ENCODE measurements around the gene MID1. TPM values are rescaled to one million over a fixed set of nuclear protein-coding genes. Genes with fewer than 3 reads are reported as not detected.

Gene MID1
- total RNA-seq, 1 donor from 2014 or later, result 13.9 TPM

DNA sequence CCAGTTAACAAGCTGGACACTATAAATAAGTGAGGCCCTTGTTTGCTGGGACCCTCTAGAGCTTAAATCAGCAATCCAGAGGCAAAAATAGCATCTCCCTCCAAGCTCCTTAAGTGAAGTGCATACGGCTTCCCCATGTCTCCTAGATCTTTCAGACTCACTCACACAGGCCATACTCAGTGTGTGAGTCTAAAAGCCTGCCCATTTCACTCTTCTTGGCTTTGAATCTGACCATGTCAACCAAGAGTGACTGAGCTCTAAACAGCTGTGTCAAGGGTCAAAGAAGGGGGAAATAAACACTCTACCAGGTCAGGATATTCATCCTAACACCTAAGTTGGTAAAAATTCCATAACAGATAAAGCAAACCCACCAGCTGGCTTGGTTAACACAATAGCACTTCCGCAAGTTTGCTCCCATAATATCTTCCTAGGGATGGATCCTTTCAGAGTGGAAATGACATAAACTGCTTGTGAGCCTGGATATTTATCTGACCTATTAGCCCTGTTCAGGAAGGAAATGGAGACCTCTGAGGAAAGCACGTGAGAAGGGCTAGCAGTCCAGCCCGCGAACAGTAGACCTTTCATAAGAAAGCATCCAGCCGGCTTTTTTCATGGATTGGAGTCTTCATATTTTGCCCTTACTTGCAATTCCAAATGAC lies 65.6 kb downstream of the MID1 start:
- no peak overlapping the region for H3K27ac Mint-ChIP-seq (ENCODE audit: unreplicated experiment)
- peaks cover 13% of the 10 kb centered on the region for H3K9me3 Mint-ChIP-seq (ENCODE audit: low read depth)
- no peak for DNase-seq (ENCODE audit: low spot score)
- no peaks in the 10 kb centered on the region for H3K36me3 Mint-ChIP-seq (ENCODE audit: low read depth)
- H3K4me1 Mint-ChIP-seq (ENCODE audit: low read depth), result peaks cover under 1% of the 10 kb centered on the region
- H3K4me3 Mint-ChIP-seq (ENCODE audit: unreplicated experiment), result no peak overlapping the region
- TF ChIP-seq, protein P1, sequence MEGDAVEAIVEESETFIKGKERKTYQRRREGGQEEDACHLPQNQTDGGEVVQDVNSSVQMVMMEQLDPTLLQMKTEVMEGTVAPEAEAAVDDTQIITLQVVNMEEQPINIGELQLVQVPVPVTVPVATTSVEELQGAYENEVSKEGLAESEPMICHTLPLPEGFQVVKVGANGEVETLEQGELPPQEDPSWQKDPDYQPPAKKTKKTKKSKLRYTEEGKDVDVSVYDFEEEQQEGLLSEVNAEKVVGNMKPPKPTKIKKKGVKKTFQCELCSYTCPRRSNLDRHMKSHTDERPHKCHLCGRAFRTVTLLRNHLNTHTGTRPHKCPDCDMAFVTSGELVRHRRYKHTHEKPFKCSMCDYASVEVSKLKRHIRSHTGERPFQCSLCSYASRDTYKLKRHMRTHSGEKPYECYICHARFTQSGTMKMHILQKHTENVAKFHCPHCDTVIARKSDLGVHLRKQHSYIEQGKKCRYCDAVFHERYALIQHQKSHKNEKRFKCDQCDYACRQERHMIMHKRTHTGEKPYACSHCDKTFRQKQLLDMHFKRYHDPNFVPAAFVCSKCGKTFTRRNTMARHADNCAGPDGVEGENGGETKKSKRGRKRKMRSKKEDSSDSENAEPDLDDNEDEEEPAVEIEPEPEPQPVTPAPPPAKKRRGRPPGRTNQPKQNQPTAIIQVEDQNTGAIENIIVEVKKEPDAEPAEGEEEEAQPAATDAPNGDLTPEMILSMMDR (IDR thresholded peaks at IDR 0.05), result no peak
- no peaks in the 10 kb centered on the region for H3K27me3 Mint-ChIP-seq (ENCODE audit: low read depth)

DNA sequence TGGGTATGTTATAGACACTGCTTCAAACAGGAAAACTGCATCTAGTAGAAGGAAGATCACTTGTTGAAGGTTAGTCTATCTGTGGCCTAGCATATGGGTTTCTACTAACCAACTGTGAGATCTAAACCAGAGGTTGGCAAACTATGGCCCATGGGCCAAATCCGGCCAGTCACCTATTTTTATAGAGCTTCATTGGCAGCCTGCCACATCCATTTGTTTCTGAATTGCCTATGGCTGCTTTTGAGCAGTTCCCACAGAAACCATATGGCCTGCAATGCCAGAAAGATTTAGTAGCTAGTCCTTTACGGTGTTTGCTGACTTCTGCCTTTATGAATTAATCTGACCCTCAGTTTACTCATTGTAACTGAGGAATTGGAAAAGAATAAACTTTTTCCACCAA lies 71.1 kb downstream of the MID1 start:
- H3K36me3 Mint-ChIP-seq (ENCODE audit: low read depth), result no peaks in the 10 kb centered on the region
- peaks cover 3% of the 10 kb centered on the region for H3K4me1 Mint-ChIP-seq (ENCODE audit: low read depth)
- H3K9me3 Mint-ChIP-seq (ENCODE audit: low read depth), result peaks cover 8% of the 10 kb centered on the region
- TF ChIP-seq, protein P1 (IDR thresholded peaks at IDR 0.05), result no peak
- H3K4me3 Mint-ChIP-seq (ENCODE audit: unreplicated experiment), result no peak overlapping the region
- no peaks in the 10 kb centered on the region for H3K27me3 Mint-ChIP-seq (ENCODE audit: low read depth)
- no peak for DNase-seq (ENCODE audit: low spot score)
- no peak overlapping the region for H3K27ac Mint-ChIP-seq (ENCODE audit: unreplicated experiment)

DNA sequence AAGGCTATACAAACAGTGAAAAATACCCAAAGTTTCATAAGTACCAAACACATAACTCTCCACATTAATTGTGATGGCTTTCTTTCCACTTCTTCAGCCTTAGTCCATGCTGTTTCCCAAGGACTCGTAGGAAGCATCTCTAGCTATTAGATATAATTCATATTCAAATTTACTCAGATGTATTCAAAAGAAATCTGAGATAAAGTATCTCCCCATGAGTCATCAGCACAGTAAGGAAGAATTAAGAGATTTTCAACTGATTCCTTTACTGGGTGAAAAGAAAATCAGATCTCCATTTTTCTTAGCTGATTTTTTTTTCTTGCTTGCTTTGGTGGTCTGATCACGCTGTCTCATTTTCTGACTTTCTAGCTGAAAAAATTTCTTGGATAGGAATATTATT lies 71.7 kb downstream of the MID1 start:
- Mint-ChIP-seq H3K4me3 (ENCODE audit: unreplicated experiment) (no peak overlapping the region), H3K27me3 (ENCODE audit: low read depth) (no peaks in the 10 kb centered on the region), H3K4me1 (ENCODE audit: low read depth) (peaks cover 3% of the 10 kb centered on the region), H3K27ac (ENCODE audit: unreplicated experiment) (no peak overlapping the region), H3K36me3 (ENCODE audit: low read depth) (no peaks in the 10 kb centered on the region), H3K9me3 (ENCODE audit: low read depth) (peaks cover 4% of the 10 kb centered on the region)
- TF ChIP-seq, protein P1 (IDR thresholded peaks at IDR 0.05), result no peak
- DNase-seq (ENCODE audit: low spot score), result no peak

DNA sequence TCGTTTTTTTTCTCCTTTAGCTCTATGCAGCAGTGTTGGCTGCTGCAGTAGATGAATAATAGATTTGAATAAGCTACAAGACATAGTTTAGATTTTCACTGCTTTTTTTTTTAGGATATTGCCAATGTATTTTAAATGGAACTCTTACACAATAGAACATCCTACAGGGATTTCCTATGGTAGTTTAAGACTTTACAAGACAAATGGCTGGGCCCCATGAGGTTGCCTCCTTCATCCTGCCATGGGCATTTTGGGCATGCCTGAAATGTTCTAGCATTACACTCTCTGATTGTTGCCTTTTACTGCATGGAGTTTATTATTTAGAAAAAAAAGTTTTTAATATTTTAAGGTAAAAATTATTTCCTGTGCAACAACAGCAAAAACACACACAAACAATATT lies 74.5 kb downstream of the MID1 start:
- Mint-ChIP-seq H3K4me3 (ENCODE audit: unreplicated experiment) (no peak overlapping the region), H3K27ac (ENCODE audit: unreplicated experiment) (no peak overlapping the region), H3K9me3 (ENCODE audit: low read depth) (peaks cover 6% of the 10 kb centered on the region), H3K36me3 (ENCODE audit: low read depth) (no peaks in the 10 kb centered on the region), H3K27me3 (ENCODE audit: low read depth) (no peaks in the 10 kb centered on the region), H3K4me1 (ENCODE audit: low read depth) (peaks cover 3% of the 10 kb centered on the region)
- DNase-seq (ENCODE audit: low spot score), result no peak
- TF ChIP-seq, protein P1 (IDR thresholded peaks at IDR 0.05), result no peak

DNA sequence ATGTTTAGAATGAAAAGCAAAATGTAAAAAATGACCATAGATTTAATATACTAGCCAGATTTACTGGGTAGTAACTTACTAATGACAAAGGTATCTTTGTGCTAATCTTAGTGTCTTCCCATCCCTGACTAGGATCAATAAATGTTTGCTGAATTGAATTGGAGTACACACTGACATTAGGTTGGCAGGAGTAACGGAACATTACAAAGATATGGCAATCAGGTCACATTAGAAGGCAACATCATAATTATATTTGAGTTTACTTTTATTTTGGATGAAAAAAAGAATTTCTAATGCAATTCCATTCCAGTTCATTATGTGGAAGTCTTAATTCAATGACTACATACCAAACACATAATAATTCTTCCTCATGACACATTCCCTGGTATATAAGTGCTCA lies 77.8 kb downstream of the MID1 start:
- DNase-seq (ENCODE audit: low spot score), result no peak
- TF ChIP-seq, protein P1 (IDR thresholded peaks at IDR 0.05), result no peak
- H3K4me3 Mint-ChIP-seq (ENCODE audit: unreplicated experiment), result no peak overlapping the region
- H3K27ac Mint-ChIP-seq (ENCODE audit: unreplicated experiment), result no peak overlapping the region
- H3K4me1 Mint-ChIP-seq (ENCODE audit: low read depth), result no peaks in the 10 kb centered on the region
- peaks cover 6% of the 10 kb centered on the region for H3K9me3 Mint-ChIP-seq (ENCODE audit: low read depth)
- H3K36me3 Mint-ChIP-seq (ENCODE audit: low read depth), result no peaks in the 10 kb centered on the region
- no peaks in the 10 kb centered on the region for H3K27me3 Mint-ChIP-seq (ENCODE audit: low read depth)

Measured in chondrocyte (in vitro differentiated cells).